Embryonic facial prominence (tissue), 1 donor: Measurements from ENCODE around the gene EIF5B.

ENCODE experiments used
- DNase-seq: peaks from one replicate; pipeline ENCODE4 v3.0.0-alpha.2; 2016; ENCODE audit errors: extremely low spot score

EIF5B gene

GRCh38 chr2:99410276-99410675, 73.1 kb downstream of the EIF5B start:
- DNase-seq, result no peak

- DNase-seq, result no peak
These were observed 77.4 kb downstream of the EIF5B start for GRCh38 chr2:99414566-99414965.

- no peak for DNase-seq
These were observed 80.2 kb downstream of the EIF5B start for GRCh38 chr2:99417396-99417795.

GRCh38 chr2:99420031-99420430, 82.8 kb downstream of the EIF5B start:
- no peak for DNase-seq

GRCh38 chr2:99420751-99421299, 83.6 kb downstream of the EIF5B start:
- no peak for DNase-seq

GRCh38 chr2:99421469-99421868, 84.3 kb downstream of the EIF5B start:
- no peak for DNase-seq

GRCh38 chr2:99422599-99422998, 85.4 kb downstream of the EIF5B start:
- DNase-seq, result no peak

GRCh38 chr2:99424371-99424770, 87.2 kb downstream of the EIF5B start:
- DNase-seq, result no peak

GRCh38 chr2:99425022-99425421, 87.8 kb downstream of the EIF5B start:
- DNase-seq, result no peak

- peak; percentile 36 for DNase-seq
These were observed 93.6 kb downstream of the EIF5B start for GRCh38 chr2:99430614-99431291.

GRCh38 chr2:99431587-99432275, 94.5 kb downstream of the EIF5B start:
- no peak for DNase-seq

- DNase-seq, result no peak
These were observed 96.2 kb downstream of the EIF5B start for GRCh38 chr2:99433340-99433739.

GRCh38 chr2:99436874-99437273, 99.7 kb downstream of the EIF5B start:
- no peak for DNase-seq

- no peak for DNase-seq
These were observed 102.8 kb downstream of the EIF5B start for GRCh38 chr2:99439971-99440505.

GRCh38 chr2:99442837-99443236, 105.6 kb downstream of the EIF5B start:
- DNase-seq, result no peak

- DNase-seq, result no peak
These were observed 107.0 kb downstream of the EIF5B start for GRCh38 chr2:99444222-99444621.

GRCh38 chr2:99445065-99445464, 107.9 kb downstream of the EIF5B start:
- DNase-seq, result no peak

GRCh38 chr2:99448556-99448955, 111.4 kb downstream of the EIF5B start:
- no peak for DNase-seq

GRCh38 chr2:99450199-99450598, 113.0 kb downstream of the EIF5B start:
- DNase-seq, result no peak
